ENCODE data around the gene IRAK1. TPM values are rescaled to one million over a fixed set of nuclear protein-coding genes. Genes with fewer than 3 reads are reported as not detected.

IRAK1 gene
- total and polyA plus RNA-seq, 10 of the 15 experiments (the other 5 are each of a cell fraction or from before 2014, with no cell fraction given), result 4.2 to 136 (median 39.5) TPM

GRCh38 chrX:153965406-153965805 lies 54.3 kb downstream of the IRAK1 start (continued):
- TF ChIP-seq E4F1 (IDR thresholded peaks at IDR 0.05; ENCODE audit: borderline replicate concordance, partially characterized antibody) (no peak), HSF1 (IDR thresholded peaks at IDR 0.05; ENCODE audit: low read depth, low read length) (no peak)
- TF ChIP-seq, protein P1, sequence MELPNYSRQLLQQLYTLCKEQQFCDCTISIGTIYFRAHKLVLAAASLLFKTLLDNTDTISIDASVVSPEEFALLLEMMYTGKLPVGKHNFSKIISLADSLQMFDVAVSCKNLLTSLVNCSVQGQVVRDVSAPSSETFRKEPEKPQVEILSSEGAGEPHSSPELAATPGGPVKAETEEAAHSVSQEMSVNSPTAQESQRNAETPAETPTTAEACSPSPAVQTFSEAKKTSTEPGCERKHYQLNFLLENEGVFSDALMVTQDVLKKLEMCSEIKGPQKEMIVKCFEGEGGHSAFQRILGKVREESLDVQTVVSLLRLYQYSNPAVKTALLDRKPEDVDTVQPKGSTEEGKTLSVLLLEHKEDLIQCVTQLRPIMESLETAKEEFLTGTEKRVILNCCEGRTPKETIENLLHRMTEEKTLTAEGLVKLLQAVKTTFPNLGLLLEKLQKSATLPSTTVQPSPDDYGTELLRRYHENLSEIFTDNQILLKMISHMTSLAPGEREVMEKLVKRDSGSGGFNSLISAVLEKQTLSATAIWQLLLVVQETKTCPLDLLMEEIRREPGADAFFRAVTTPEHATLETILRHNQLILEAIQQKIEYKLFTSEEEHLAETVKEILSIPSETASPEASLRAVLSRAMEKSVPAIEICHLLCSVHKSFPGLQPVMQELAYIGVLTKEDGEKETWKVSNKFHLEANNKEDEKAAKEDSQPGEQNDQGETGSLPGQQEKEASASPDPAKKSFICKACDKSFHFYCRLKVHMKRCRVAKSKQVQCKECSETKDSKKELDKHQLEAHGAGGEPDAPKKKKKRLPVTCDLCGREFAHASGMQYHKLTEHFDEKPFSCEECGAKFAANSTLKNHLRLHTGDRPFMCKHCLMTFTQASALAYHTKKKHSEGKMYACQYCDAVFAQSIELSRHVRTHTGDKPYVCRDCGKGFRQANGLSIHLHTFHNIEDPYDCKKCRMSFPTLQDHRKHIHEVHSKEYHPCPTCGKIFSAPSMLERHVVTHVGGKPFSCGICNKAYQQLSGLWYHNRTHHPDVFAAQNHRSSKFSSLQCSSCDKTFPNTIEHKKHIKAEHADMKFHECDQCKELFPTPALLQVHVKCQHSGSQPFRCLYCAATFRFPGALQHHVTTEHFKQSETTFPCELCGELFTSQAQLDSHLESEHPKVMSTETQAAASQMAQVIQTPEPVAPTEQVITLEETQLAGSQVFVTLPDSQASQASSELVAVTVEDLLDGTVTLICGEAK (IDR thresholded peaks at IDR 0.05; ENCODE audit: borderline replicate concordance), result no peak
